ENCODE data around the gene ARMH2. TPM values are rescaled to one million over a fixed set of nuclear protein-coding genes. Genes with fewer than 3 reads are reported as not detected.

ARMH2 gene
- total and polyA plus RNA-seq, 9 of the 15 experiments (the other 6 are each of a cell fraction or from before 2014, with no cell fraction given): not detected

GRCh38 chr6:24778878-24779277, 19.8 kb downstream of the ARMH2 start (continued):
- TF ChIP-seq FOXJ3 (CRISPR knock-in tag; IDR thresholded peaks at IDR 0.05): no peak
- TF ChIP-seq ADNP (tag; IDR thresholded peaks at IDR 0.05): peak; percentile 71
- no peak for TF ChIP-seq HMBOX1 (IDR thresholded peaks at IDR 0.05)
- TF ChIP-seq TCF7L2 (IDR thresholded peaks at IDR 0.05; ENCODE audit: low read depth, low read length): no peak
- 0 out of 4 replicates have a peak, but pooled peaks of 1 of the 2 experiments have one; percentile 21 for TF ChIP-seq KDM1A (IDR thresholded peaks at IDR 0.05)
- TF ChIP-seq HDAC6 (IDR thresholded peaks at IDR 0.05; ENCODE audit: low read depth, low read length): no peak
- TF ChIP-seq RFX7 (CRISPR knock-in tag; IDR thresholded peaks at IDR 0.05): no peak

GRCh38 chr6:24778121-24778520, 20.6 kb downstream of the ARMH2 start:
- POLR2A ChIA-PET: interaction anchor here (1.6 to 2.1 kb wide), 2 partner anchors 10 to 59 kb away, joined by 5 to 8 read pairs; partner anchors contain the start of gene C6orf62
- BruUV-seq (replicated peaks): no TSS peak
- peaks cover 81% of the 10 kb centered on the region for H3K79me2 ChIP-seq (ENCODE audit: control insufficient read depth, insufficient read depth, low read length)

More at GRCh38 chr6:24778121-24778520, 20.6 kb downstream of the ARMH2 start:
- peaks cover 61% of the 10 kb centered on the region for H3K36me3 ChIP-seq (ENCODE audit: control insufficient read depth, insufficient read depth, low read length)
- CTCF ChIA-PET (ENCODE audit: low intra/inter-chr PET ratio): no interaction called here
- H3K9ac ChIP-seq (ENCODE audit: insufficient read depth in 1 of 2, low read depth in 2 of 2, low read length in 2 of 2): peak overlapping the region; percentile 7 to 99; a peak in 3 of 4 replicates
- no peaks in the 10 kb centered on the region for H3K9me3 ChIP-seq (replicated peaks; ENCODE audit: control insufficient read depth, insufficient read depth, low read depth, low read length)
- intact Hi-C loops (cut with micrococcal nuclease): loop anchor here (10.0 kb wide), 2 partner anchors 1247 to 1437 kb away; a partner anchor contains a TSS
- ATAC-seq (no peak), DNase-seq (ENCODE audit: extremely low read depth in 1 of 4, low spot score in 3 of 4) (peak in 1 of 4 experiments; percentile 28), FAIRE-seq (no peak)
- TF ChIP-seq CEBPG (CRISPR knock-in tag; IDR thresholded peaks at IDR 0.05) (no peak), CEBPG (tag; conservative IDR thresholded peaks at IDR 0.05 in 1 of 2, IDR thresholded peaks at IDR 0.05 in 1 of 2) (0 out of 4 replicates have a peak, but pooled peaks of 1 of the 2 experiments have one; percentile 19), ZNF436 (CRISPR knock-in tag; IDR thresholded peaks at IDR 0.05) (no peak)
- peaks cover 12% of the 10 kb centered on the region; the same call in 1 of the 2 replicates for H4K20me1 ChIP-seq (replicated peaks; ENCODE audit: control insufficient read depth, insufficient read depth, low read length)
- H3K4me3 ChIP-seq: peak overlapping the region; percentile 67; the same call in 1 of the 2 replicates
- in situ Hi-C loops (cut with MboI): no loop called here
- no peaks in the 10 kb centered on the region for H3K9me1 ChIP-seq (ENCODE audit: control insufficient read depth, insufficient read depth, low read length)
- H3K27me3 ChIP-seq (ENCODE audit: control insufficient read depth in 2 of 2, insufficient read depth in 2 of 2, low read length in 2 of 2): no peaks in the 10 kb centered on the region
- peak overlapping the region; percentile 32 for H3K4me2 ChIP-seq (ENCODE audit: insufficient read depth, low read length)
- 68% methylated on average over 1 of the region's 1 CpG for WGBS (ENCODE audit: insufficient coverage, low coverage, missing lambda C conversion rate)
- H3K27ac ChIP-seq (ENCODE audit: extremely low read depth, low read depth, low read length): no peak overlapping the region; the same call in 2 of the 3 replicates
- no peak overlapping the region for H2AFZ ChIP-seq (ENCODE audit: low read depth, low read length)
- H3K4me1 ChIP-seq (replicated peaks in 1 of 2; ENCODE audit: control insufficient read depth in 2 of 2, insufficient read depth in 2 of 2, low read length in 2 of 2): peaks cover 8 to 12% of the 10 kb centered on the region in 2 experiments; a peak in 4 of 5 replicates

Measured in K562 (cell line).